T-helper 2 cell (primary cell): Measurements from ENCODE around the gene GPATCH1.
"Not testable (repeated sequence)": the region's sequence is repeated elsewhere in the genome, so short reads cannot be mapped to it uniquely, and the experiment has no call there.

Source experiments
- DNase-seq, 5 experiments: peaks; one replicate each; pipeline versions ENCODE4 v3.0.0 to v3.0.0-alpha.2; 2012 to 2022

GPATCH1 gene

GRCh38 chr19:33163481-33163880, 82.5 kb downstream of the GPATCH1 start:
- DNase-seq, result no peak

- DNase-seq, result not testable (repeated sequence)
Measured at GRCh38 chr19:33166037-33166436, 85.1 kb downstream of the GPATCH1 start.

GRCh38 chr19:33167438-33167837, 86.5 kb downstream of the GPATCH1 start:
- DNase-seq, result no peak

GRCh38 chr19:33168528-33168927, 87.5 kb downstream of the GPATCH1 start:
- no peak for DNase-seq

GRCh38 chr19:33171222-33171795, 90.3 kb downstream of the GPATCH1 start:
- no peak for DNase-seq

- no peak for DNase-seq
Measured at GRCh38 chr19:33171916-33172359, 91.0 kb downstream of the GPATCH1 start.

- no peak for DNase-seq
Measured at GRCh38 chr19:33174186-33174585, 93.2 kb downstream of the GPATCH1 start.

- no peak for DNase-seq
Measured at GRCh38 chr19:33175156-33175782, 94.3 kb downstream of the GPATCH1 start.

- peak in 2 of 5 experiments; percentile 13 to 53 for DNase-seq
Measured at GRCh38 chr19:33175886-33176669, 95.1 kb downstream of the GPATCH1 start.

GRCh38 chr19:33176670-33177416, 95.9 kb downstream of the GPATCH1 start:
- DNase-seq, result peak; percentile 74 to 98 (median 92)

GRCh38 chr19:33177417-33177979, 96.5 kb downstream of the GPATCH1 start:
- DNase-seq, result peak in 2 of 5 experiments; percentile 76 to 78
